ENCODE results near the gene STEAP1B. TPM values are rescaled to one million over a fixed set of nuclear protein-coding genes. Genes with fewer than 3 reads are reported as not detected.
"Not testable (repeated sequence)": the region's sequence is repeated elsewhere in the genome, so short reads cannot be mapped to it uniquely, and the experiment has no call there.

STEAP1B gene
- total and polyA plus RNA-seq, 2 experiments from 2014 or later: 0.16 TPM; not detected in 1

GRCh38 chr7:22544245-22544644 is 44.3 kb upstream of the STEAP1B start:
- Histone ChIP-seq H3K9me3 (ENCODE audit: low read depth) (no peaks in the 10 kb centered on the region), H3K4me3 (no peak overlapping the region), H3K36me3 (no peaks in the 10 kb centered on the region), H3K27me3 (peaks cover under 1% of the 10 kb centered on the region), H3K27ac (no peak overlapping the region), H3K4me1 (ENCODE audit: low read depth) (no peaks in the 10 kb centered on the region)
- no peak for TF ChIP-seq CTCF (IDR thresholded peaks at IDR 0.05; ENCODE audit: low read depth, low read length)
- no peak for DNase-seq (ENCODE audit: low read depth in 1 of 2, low spot score in 1 of 2)

GRCh38 chr7:22543169-22543568 is 43.2 kb upstream of the STEAP1B start:
- H3K4me3 ChIP-seq: no peak overlapping the region
- no peaks in the 10 kb centered on the region for H3K27me3 ChIP-seq
- no peak for TF ChIP-seq CTCF (IDR thresholded peaks at IDR 0.05; ENCODE audit: low read depth, low read length)
- no peak overlapping the region for H3K27ac ChIP-seq
- no peaks in the 10 kb centered on the region for H3K36me3 ChIP-seq
- no peak for DNase-seq (ENCODE audit: low read depth in 1 of 2, low spot score in 1 of 2)
- no peaks in the 10 kb centered on the region for H3K4me1 ChIP-seq (ENCODE audit: low read depth)
- no peaks in the 10 kb centered on the region for H3K9me3 ChIP-seq (ENCODE audit: low read depth)

GRCh38 chr7:22542669-22543068 is 42.7 kb upstream of the STEAP1B start:
- no peaks in the 10 kb centered on the region for H3K27me3 ChIP-seq
- no peak for TF ChIP-seq CTCF (IDR thresholded peaks at IDR 0.05; ENCODE audit: low read depth, low read length)

GRCh38 chr7:22542254-22542653 is 42.3 kb upstream of the STEAP1B start:
- Histone ChIP-seq H3K4me1 (ENCODE audit: low read depth) (no peaks in the 10 kb centered on the region), H3K27me3 (no peaks in the 10 kb centered on the region), H3K9me3 (ENCODE audit: low read depth) (no peaks in the 10 kb centered on the region), H3K4me3 (no peak overlapping the region), H3K27ac (no peak overlapping the region), H3K36me3 (no peaks in the 10 kb centered on the region)
- no peak for TF ChIP-seq CTCF (IDR thresholded peaks at IDR 0.05; ENCODE audit: low read depth, low read length)
- no peak for DNase-seq (ENCODE audit: low read depth in 1 of 2, low spot score in 1 of 2)

More at GRCh38 chr7:22542669-22543068, 42.7 kb upstream of the STEAP1B start:
- Histone ChIP-seq H3K27ac (no peak overlapping the region), H3K4me1 (ENCODE audit: low read depth) (no peaks in the 10 kb centered on the region), H3K4me3 (no peak overlapping the region), H3K9me3 (ENCODE audit: low read depth) (no peaks in the 10 kb centered on the region), H3K36me3 (no peaks in the 10 kb centered on the region)
- no peak for DNase-seq (ENCODE audit: low read depth in 1 of 2, low spot score in 1 of 2)

GRCh38 chr7:22541789-22542188 is 41.8 kb upstream of the STEAP1B start:
- H3K4me1 ChIP-seq (ENCODE audit: low read depth): no peaks in the 10 kb centered on the region
- no peaks in the 10 kb centered on the region for H3K36me3 ChIP-seq
- no peak for TF ChIP-seq CTCF (IDR thresholded peaks at IDR 0.05; ENCODE audit: low read depth, low read length)
- H3K27ac ChIP-seq: no peak overlapping the region
- DNase-seq (ENCODE audit: low read depth in 1 of 2, low spot score in 1 of 2): no peak
- H3K27me3 ChIP-seq: no peaks in the 10 kb centered on the region
- H3K9me3 ChIP-seq (ENCODE audit: low read depth): no peaks in the 10 kb centered on the region
- no peak overlapping the region for H3K4me3 ChIP-seq

- not testable (repeated sequence) for H3K27ac ChIP-seq; H3K36me3 ChIP-seq; H3K27me3 ChIP-seq; H3K4me3 ChIP-seq; H3K9me3 ChIP-seq (ENCODE audit: low read depth); DNase-seq (ENCODE audit: low read depth in 1 of 2, low spot score in 1 of 2); H3K4me1 ChIP-seq (ENCODE audit: low read depth)
Observed at GRCh38 chr7:22528537-22528936, 28.5 kb upstream of the STEAP1B start.

GRCh38 chr7:22524353-22524947 is 24.5 kb upstream of the STEAP1B start:
- not testable (repeated sequence) for H3K36me3 ChIP-seq; H3K27me3 ChIP-seq; H3K4me1 ChIP-seq (ENCODE audit: low read depth); H3K27ac ChIP-seq; DNase-seq (ENCODE audit: low read depth in 1 of 2, low spot score in 1 of 2); H3K4me3 ChIP-seq; H3K9me3 ChIP-seq (ENCODE audit: low read depth)
